CD4-positive, alpha-beta T cell treated with Interleukin-21 for 1 hour (primary cell): ENCODE results near the gene DENND2D.

ENCODE experiments used
- DNase-seq: peaks from one replicate; pipeline ENCODE4 v3.0.0-alpha.2; 2020

The DENND2D gene

GRCh38 chr1:111202366-111202706 lies 1.9 kb upstream of the DENND2D start:
- no peak for DNase-seq

GRCh38 chr1:111201275-111202090 lies 1.0 kb upstream of the DENND2D start:
- no peak for DNase-seq

- DNase-seq = no peak
Measured at GRCh38 chr1:111200802-111201161, 336 bp upstream of the DENND2D start.

GRCh38 chr1:111199329-111199728 lies 1.1 kb downstream of the DENND2D start:
- no peak for DNase-seq

- DNase-seq = no peak
Measured at GRCh38 chr1:111198836-111199235, 1.6 kb downstream of the DENND2D start.

- DNase-seq = peak; percentile 70
Measured at GRCh38 chr1:111197598-111198284, 2.7 kb downstream of the DENND2D start.

GRCh38 chr1:111196213-111196612 lies 4.2 kb downstream of the DENND2D start:
- no peak for DNase-seq

GRCh38 chr1:111195002-111195684 lies 5.3 kb downstream of the DENND2D start:
- no peak for DNase-seq

GRCh38 chr1:111193712-111194480 lies 6.5 kb downstream of the DENND2D start:
- DNase-seq = no peak

- peak; percentile 52 for DNase-seq
Measured at GRCh38 chr1:111192658-111193519, 7.6 kb downstream of the DENND2D start.

GRCh38 chr1:111192074-111192473 lies 8.4 kb downstream of the DENND2D start:
- DNase-seq = no peak

DNA sequence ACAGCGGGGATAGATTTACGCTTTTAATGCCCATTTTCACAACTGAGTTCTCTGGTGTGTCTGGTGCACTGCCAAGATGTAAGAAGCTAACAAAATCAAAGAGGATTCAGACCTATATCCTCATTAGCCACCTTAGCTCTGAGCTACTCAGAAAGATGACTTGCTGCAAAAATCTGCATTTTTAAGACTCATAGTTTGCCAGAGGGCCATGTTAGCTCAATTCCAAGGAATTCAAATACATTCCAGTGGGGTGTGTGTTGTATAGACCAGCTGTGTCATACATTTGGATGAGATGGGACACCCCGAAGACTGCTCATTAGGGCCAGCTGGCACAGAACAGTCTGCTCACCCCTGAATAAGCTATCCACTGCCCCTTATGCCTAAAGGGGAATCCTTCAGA lies 8.9 kb downstream of the DENND2D start:
- no peak for DNase-seq

- DNase-seq = no peak
Measured at GRCh38 chr1:111190931-111191451, 9.5 kb downstream of the DENND2D start.

DNA sequence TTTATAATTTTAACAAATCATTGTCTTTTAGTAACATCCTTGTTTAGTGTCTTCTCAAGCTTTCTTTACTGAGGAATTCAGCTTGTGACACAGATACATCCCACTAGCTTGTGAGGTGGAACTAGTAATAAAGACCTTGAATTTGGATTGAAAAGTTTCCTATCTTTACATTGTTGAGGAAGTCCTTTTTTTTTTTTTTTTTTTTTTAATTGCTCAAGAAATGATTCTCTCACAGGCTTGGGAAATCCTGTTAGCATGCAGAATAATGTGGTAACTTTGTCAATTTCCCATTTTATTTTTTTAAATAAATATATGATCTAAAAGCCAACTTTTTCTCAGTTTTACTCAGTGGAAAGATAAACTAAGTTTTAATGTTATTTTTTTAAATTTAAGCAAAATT lies 15.8 kb downstream of the DENND2D start:
- DNase-seq = no peak

- DNase-seq = no peak
Measured at GRCh38 chr1:111183308-111184069, 17.0 kb downstream of the DENND2D start.

- no peak for DNase-seq
Measured at GRCh38 chr1:111182052-111182451, 18.4 kb downstream of the DENND2D start.

- DNase-seq = no peak
Measured at GRCh38 chr1:111179968-111180533, 20.4 kb downstream of the DENND2D start.

DNA sequence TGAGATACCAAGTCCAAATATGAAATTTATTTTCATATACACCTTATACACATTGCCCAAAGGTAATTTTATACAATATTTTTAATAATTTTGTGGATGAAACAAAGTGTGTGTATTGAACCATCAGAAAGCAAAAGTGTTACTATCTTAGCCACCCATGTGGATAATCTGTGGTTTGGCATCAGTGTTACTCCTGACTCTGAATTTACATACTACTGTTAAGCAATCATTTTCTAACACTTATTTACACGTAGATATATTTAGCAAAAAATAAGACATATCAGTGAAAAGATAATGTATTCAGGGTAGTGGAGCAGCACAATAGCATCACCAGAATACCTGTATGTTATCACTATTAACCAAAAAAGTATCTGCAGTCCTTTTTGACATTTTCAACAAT lies 23.8 kb downstream of the DENND2D start:
- DNase-seq = no peak

DNA sequence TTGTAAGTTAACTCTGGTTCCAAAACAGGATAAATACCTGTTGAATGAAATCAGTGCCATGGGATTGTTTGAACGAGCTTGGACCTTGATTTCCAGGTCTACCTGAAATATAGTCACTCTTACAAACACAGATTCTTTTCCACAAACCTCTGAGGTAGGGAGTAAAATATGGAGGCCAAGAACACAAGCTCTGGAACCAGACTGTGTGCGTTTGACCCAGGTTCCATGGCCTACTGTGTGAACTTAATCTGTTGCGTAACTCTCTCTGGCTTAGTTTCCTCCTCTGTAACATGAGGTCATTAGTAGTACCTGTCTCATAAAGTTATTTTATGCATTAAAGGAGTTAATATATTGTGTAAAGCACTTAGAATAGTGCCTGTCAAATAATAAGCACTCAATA lies 25.1 kb downstream of the DENND2D start:
- no peak for DNase-seq

- no peak for DNase-seq
Measured at GRCh38 chr1:111174070-111174469, 26.4 kb downstream of the DENND2D start.

GRCh38 chr1:111172463-111172862 lies 28.0 kb downstream of the DENND2D start:
- no peak for DNase-seq
